Activated T-cell treated with anti-CD3 and anti-CD28 coated beads, Interleukin-2, amount 50 U/mL, for 24 hours (primary cell): ENCODE measurements around the gene KCTD18.

Experiments used
- DNase-seq: peaks from one replicate; pipeline ENCODE4 v3.0.0-alpha.2; 2020
- H3K27ac Mint-ChIP-seq: 2 replicates; pipeline ENCODE4 v1.8.0; 2020; ENCODE audit warnings: mild to moderate bottlenecking, mixed read lengths
- H3K27me3 Mint-ChIP-seq: 2 replicates; pipeline ENCODE4 v1.8.0; 2020; ENCODE audit warnings: mixed read lengths
- H3K36me3 Mint-ChIP-seq: 2 replicates; pipeline ENCODE4 v1.8.0; 2020; ENCODE audit warnings: low read depth, mixed read lengths
- H3K4me1 Mint-ChIP-seq: 2 replicates; pipeline ENCODE4 v1.8.0; 2020; ENCODE audit warnings: low read depth, mixed read lengths
- H3K4me3 Mint-ChIP-seq: 2 replicates; pipeline ENCODE4 v1.8.0; 2020; ENCODE audit warnings: mild to moderate bottlenecking, moderate library complexity, mixed read lengths
- H3K9me3 Mint-ChIP-seq: 2 replicates; pipeline ENCODE4 v1.8.0; 2020; ENCODE audit warnings: mixed read lengths

Gene KCTD18

DNA sequence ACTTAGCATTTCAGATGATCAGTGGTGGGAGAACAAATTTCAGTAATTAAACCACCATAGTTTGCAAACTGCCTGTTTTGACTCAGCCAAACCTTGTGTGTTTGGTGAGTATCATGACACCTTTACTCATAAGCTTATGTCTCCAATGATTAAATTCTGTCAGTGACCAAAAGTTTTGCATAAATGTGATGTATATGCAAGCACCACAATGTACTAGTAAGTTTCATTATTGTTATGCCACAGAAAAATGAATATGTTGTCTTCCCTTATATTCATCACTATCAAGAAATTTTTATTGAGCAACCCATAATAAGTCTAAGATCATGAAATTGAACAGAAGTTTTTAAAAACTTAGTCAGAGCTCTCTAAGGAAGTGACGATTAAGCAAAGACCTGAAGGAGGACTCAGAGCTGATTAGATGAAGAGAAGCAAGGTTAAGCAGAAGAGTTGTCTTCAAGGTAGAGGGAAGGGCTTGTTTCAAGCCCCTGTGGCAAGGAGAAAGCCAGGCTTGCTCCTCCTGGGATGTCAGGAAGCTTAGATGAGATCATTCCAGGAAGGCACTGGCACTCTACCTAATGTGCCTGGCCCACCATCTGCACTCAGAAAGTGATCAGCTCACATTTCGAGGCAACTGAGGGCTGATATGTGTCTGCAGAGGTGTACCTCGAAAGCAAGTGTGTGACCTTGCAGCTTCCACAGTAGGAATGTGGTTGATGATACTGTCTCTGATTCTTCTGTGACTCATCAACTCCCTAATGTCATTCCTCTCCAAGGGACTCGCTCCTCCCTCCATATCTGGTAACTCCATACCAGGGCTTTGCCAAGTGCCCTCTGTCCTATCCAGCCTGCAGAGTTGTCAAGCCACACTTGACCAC, 54.7 kb downstream of the KCTD18 start:
- Mint-ChIP-seq H3K4me1 (peaks cover 37% of the 10 kb centered on the region), H3K4me3 (peak overlapping the region; percentile 53), H3K9me3 (no peaks in the 10 kb centered on the region), H3K36me3 (no peaks in the 10 kb centered on the region), H3K27me3 (no peaks in the 10 kb centered on the region), H3K27ac (peak overlapping the region; percentile 90)
- no peak for DNase-seq

DNA sequence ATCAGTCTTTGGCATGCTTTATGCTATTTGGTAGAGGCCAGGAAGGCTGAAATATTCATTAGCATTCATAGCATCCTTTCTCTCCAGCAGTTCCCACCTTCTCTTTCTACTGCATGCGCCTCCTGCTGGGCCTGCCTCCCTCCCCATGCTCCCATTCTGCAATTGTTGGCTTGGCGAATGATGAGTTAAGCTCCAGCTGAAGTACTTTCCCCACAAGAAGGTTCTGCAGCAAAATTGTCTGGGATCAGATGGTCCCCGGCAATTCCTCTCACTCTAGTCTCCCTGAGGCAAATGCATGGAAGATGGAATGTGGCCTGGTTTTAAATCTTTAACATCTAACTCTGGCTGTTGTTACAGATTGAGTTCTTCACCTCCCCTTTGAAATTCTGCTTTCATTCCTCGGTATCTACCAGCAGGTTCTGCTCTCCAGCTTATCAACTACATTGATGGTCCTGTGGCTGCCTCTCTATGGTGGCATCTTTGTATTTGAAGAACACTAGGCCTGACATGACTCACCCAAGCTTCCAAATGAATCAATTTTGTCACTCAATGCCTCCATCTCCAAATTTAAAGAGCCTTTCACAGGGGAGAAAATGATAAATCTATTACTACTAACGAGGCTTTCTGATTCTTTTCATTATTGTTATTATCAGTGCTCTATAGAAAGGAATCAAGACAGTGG, 55.9 kb downstream of the KCTD18 start:
- Mint-ChIP-seq H3K27me3 (no peaks in the 10 kb centered on the region), H3K27ac (peak overlapping the region; percentile 90), H3K9me3 (no peaks in the 10 kb centered on the region), H3K4me3 (peak overlapping the region; percentile 53), H3K4me1 (peaks cover 39% of the 10 kb centered on the region), H3K36me3 (no peaks in the 10 kb centered on the region)
- no peak for DNase-seq

DNA sequence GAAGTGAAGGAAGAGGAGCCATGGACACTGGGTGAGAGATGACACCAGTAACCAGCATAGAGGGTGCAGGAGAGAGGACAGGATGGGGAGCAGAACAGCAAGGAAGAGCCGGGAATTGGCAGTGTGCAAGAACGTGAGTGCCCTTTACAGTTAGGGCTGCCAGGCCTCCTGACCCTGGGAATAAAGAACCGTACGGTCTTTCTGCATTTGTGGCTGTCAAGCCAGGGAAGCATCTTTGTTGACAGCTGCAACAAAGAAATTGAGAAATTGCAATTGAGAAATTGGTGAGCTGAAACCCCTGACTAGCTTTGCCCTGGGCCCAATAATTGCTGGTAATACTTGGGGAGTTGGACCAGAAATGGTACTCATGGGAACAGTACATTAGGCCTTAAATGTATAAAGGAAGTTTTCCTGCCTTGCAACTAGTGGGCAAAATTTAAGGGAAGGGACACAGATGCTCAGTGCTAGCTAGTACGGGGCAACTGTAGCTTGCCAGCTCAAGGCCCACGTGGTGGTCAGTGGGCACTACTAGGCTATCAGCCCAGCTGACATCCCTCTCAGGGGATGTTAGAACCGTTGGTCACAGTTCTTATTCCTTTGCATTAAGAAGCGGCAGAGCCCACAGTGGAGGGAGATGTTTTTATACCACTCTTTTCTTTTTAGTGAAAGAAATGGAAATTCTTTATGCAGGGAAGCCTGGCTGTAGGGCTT, 56.6 kb downstream of the KCTD18 start:
- no peak for DNase-seq
- peaks cover 45% of the 10 kb centered on the region for H3K4me1 Mint-ChIP-seq
- no peaks in the 10 kb centered on the region for H3K27me3 Mint-ChIP-seq
- no peak overlapping the region for H3K4me3 Mint-ChIP-seq
- no peaks in the 10 kb centered on the region for H3K36me3 Mint-ChIP-seq
- H3K27ac Mint-ChIP-seq: no peak overlapping the region
- H3K9me3 Mint-ChIP-seq: no peaks in the 10 kb centered on the region

DNA sequence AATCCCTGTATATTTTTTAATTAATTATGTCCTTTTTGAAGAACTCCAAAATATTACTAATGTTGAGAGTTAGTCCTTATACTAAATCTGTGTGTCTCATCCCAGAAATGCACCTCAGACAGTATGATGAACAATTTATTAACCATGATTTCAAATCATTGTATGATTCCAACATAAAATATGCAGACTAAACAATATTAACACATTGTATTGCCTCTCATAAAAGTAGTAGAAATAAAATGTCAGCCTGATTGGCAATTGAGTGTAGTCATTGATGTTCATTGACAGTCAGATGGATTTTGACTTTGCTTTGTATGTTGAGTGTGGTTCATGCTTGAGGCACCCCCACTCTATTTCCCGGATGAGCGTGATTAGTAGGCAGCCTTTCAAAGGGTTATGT, 57.5 kb downstream of the KCTD18 start:
- no peak for DNase-seq
- Mint-ChIP-seq H3K4me1 (peaks cover 47% of the 10 kb centered on the region), H3K27ac (no peak overlapping the region), H3K4me3 (no peak overlapping the region), H3K9me3 (no peaks in the 10 kb centered on the region), H3K36me3 (no peaks in the 10 kb centered on the region), H3K27me3 (no peaks in the 10 kb centered on the region)

GRCh38 chr2:200451511-200451910, 58.4 kb downstream of the KCTD18 start:
- Mint-ChIP-seq H3K36me3 (no peaks in the 10 kb centered on the region), H3K27ac (no peak overlapping the region), H3K9me3 (no peaks in the 10 kb centered on the region), H3K4me3 (no peak overlapping the region), H3K27me3 (no peaks in the 10 kb centered on the region), H3K4me1 (peaks cover 51% of the 10 kb centered on the region)
- no peak for DNase-seq

- H3K4me1 Mint-ChIP-seq: peaks cover 43% of the 10 kb centered on the region
- H3K27me3 Mint-ChIP-seq: no peaks in the 10 kb centered on the region
- no peak overlapping the region for H3K27ac Mint-ChIP-seq
- no peak overlapping the region for H3K4me3 Mint-ChIP-seq
- H3K36me3 Mint-ChIP-seq: no peaks in the 10 kb centered on the region
- no peak for DNase-seq
- H3K9me3 Mint-ChIP-seq: no peaks in the 10 kb centered on the region
Measured at GRCh38 chr2:200450288-200450687, 59.6 kb downstream of the KCTD18 start.

GRCh38 chr2:200449149-200449548, 60.7 kb downstream of the KCTD18 start:
- Mint-ChIP-seq H3K27ac (no peak overlapping the region), H3K9me3 (no peaks in the 10 kb centered on the region), H3K4me3 (no peak overlapping the region), H3K36me3 (no peaks in the 10 kb centered on the region), H3K27me3 (no peaks in the 10 kb centered on the region), H3K4me1 (peaks cover 32% of the 10 kb centered on the region)
- DNase-seq: no peak

DNA sequence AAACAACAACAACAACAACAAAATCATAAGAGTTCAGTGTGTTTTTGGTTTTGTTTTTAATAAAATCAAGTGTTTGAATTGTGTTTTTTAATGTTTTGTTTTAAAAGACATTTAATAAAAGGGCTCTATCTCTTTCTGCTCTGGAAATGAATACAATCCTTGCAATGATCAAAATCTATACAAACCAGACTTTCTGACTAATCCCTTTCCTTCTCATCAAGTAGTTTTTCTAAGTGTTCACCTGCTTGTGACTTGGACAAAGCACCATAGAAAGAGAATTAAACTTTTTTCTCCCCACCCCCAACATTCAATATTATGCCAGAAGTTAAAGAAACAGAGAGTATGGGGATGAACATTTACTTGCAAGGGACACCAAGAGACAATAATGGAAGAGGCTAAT, 61.4 kb downstream of the KCTD18 start:
- Mint-ChIP-seq H3K4me1 (peaks cover 26% of the 10 kb centered on the region), H3K36me3 (no peaks in the 10 kb centered on the region), H3K27ac (no peak overlapping the region), H3K27me3 (no peaks in the 10 kb centered on the region), H3K4me3 (no peak overlapping the region), H3K9me3 (no peaks in the 10 kb centered on the region)
- DNase-seq: no peak

DNA sequence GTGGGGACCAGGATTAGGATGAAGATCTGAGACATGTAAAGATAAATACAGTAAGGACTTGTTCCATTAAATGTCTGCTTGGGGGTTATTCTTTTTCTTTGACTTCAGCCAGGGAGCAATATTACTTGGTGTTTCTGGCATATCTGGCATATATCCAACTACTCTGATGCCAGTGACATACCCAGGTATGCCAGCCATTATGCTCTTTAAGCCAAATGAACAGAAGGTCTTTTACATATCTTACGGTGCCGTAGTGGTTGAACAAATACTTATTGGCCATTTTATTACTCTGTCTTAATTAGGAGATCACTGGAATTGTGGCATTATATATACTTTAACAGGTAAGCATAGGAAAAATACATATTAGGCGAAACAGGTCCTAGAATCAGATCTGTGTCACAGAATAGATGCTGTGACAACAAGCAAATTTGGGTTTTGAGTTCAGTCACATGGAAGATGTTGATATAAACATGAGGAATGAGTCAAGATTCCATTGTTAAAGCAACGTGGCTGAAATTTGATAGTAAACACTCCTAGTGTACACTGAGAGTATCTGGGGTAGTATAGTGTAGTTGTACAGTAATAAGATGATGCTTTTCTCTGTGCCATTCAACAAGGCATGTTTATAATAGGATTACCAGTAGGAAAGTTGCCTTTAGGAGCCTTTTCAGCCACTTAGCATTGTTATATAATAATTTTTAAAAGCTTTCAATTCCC, 62.6 kb downstream of the KCTD18 start:
- peak overlapping the region; percentile 69 for H3K27ac Mint-ChIP-seq

DNA sequence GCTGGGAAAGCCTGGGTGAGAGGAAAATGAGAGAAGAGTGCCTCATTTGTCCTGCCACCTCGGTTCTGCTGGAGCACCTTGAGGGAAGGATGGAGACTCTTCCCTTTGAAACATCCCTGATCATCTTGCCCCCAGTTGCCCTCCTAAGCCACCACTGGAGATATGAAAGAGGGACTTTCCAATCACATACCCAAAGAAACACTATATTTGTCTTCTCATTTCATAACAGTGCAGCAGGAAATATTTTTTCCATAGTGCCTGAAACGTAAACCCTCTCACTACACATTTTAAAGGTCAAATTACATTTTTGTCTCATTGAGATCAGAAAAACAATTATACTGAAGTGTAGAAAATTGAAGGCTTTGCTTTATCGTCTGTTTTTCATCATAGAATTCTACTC, 63.3 kb downstream of the KCTD18 start:
- H3K9me3 Mint-ChIP-seq: no peaks in the 10 kb centered on the region
- no peaks in the 10 kb centered on the region for H3K27me3 Mint-ChIP-seq
- peak overlapping the region; percentile 69 for H3K27ac Mint-ChIP-seq
- peaks cover 23% of the 10 kb centered on the region for H3K4me1 Mint-ChIP-seq
- no peak for DNase-seq
- H3K4me3 Mint-ChIP-seq: no peak overlapping the region
- no peaks in the 10 kb centered on the region for H3K36me3 Mint-ChIP-seq

More for the DNA sequence above, 62.6 kb downstream of the KCTD18 start:
- Mint-ChIP-seq H3K36me3 (no peaks in the 10 kb centered on the region), H3K27me3 (no peaks in the 10 kb centered on the region), H3K4me3 (no peak overlapping the region), H3K4me1 (peaks cover 23% of the 10 kb centered on the region), H3K9me3 (no peaks in the 10 kb centered on the region)
- DNase-seq: no peak

DNA sequence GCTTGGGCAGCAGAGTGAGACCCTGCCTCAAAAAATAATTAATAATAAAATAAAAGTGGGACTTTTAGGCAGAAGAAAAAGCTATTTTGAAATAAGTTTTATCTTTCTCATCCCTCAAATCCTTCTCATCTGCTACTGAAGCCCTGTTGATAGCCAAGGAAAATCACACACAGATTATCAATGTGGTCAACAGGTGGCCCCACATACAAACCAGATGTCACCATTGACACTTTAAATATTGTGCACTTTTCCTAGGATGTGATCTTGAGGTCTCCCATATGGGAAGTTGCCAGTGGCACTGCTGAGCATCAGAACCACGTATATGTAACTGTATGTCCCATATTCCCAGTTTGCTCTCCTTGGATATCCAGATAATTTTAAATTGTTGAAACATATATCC, 64.6 kb downstream of the KCTD18 start:
- Mint-ChIP-seq H3K9me3 (no peaks in the 10 kb centered on the region), H3K4me3 (no peak overlapping the region), H3K27ac (no peak overlapping the region), H3K4me1 (peaks cover 23% of the 10 kb centered on the region), H3K36me3 (no peaks in the 10 kb centered on the region), H3K27me3 (no peaks in the 10 kb centered on the region)
- DNase-seq: no peak

GRCh38 chr2:200444530-200444929, 65.3 kb downstream of the KCTD18 start:
- peaks cover 23% of the 10 kb centered on the region for H3K4me1 Mint-ChIP-seq
- no peaks in the 10 kb centered on the region for H3K9me3 Mint-ChIP-seq
- DNase-seq: no peak
- H3K27ac Mint-ChIP-seq: no peak overlapping the region
- H3K36me3 Mint-ChIP-seq: no peaks in the 10 kb centered on the region
- no peaks in the 10 kb centered on the region for H3K27me3 Mint-ChIP-seq
- H3K4me3 Mint-ChIP-seq: no peak overlapping the region

DNA sequence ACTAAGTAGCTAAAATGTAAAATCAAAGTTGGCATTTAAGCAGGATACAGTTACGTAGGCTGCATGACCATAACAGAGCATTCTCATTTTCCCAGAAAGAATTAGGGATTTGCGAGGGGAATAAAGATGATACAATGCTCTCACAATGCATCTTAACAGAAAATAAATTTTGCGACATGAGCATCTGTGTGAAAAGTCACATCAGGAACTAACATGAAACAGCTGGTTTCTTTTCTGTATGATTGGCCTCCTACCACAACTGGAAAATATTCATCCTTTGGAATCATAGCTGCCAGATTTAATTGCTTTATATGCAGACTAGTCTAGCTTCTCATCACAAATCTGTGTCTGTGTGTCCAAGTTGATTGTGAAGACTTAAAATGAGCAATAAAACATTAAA, 66.0 kb downstream of the KCTD18 start:
- H3K4me3 Mint-ChIP-seq: no peak overlapping the region
- peaks cover 20% of the 10 kb centered on the region for H3K4me1 Mint-ChIP-seq
- H3K9me3 Mint-ChIP-seq: no peaks in the 10 kb centered on the region
- H3K27me3 Mint-ChIP-seq: no peaks in the 10 kb centered on the region
- H3K36me3 Mint-ChIP-seq: no peaks in the 10 kb centered on the region
- DNase-seq: no peak
- no peak overlapping the region for H3K27ac Mint-ChIP-seq

DNA sequence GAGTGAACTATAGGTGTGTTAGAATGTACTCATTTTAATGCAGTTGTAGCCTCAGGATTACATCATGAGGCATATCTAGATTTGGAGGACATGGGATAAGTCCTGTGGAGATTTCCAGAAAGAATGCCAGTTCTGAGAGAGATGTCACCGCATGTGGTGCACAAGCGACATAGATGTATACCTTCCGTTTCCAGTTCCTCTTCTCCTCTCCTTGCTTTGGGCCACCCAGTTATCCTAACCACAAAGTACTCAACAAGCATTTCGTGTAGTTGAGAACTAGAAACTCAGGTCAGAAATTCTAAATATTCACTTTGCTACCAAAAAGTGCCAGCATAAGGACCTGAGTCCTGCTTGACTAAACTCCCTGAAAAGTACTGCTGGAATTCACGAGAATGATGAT, 66.5 kb downstream of the KCTD18 start:
- Mint-ChIP-seq H3K27ac (no peak overlapping the region), H3K4me1 (peaks cover 15% of the 10 kb centered on the region), H3K9me3 (no peaks in the 10 kb centered on the region), H3K36me3 (no peaks in the 10 kb centered on the region), H3K27me3 (no peaks in the 10 kb centered on the region), H3K4me3 (no peak overlapping the region)
- DNase-seq: no peak
